Ovary (tissue), 9 donors: ENCODE data around the gene TCFL5. TPM values are rescaled to one million over a fixed set of nuclear protein-coding genes. Genes with fewer than 3 reads are reported as not detected.
A peak's percentile ranks its signal among the peaks of the same experiment; 100 is the strongest.

Source experiments
- DNase-seq, 5 donors: peaks; one replicate each; pipeline ENCODE4 v3.0.0-alpha.2; 2019 to 2020
- H3K27ac ChIP-seq, 2 donors: fragments of 200-600 bp; one replicate each; pipeline versions ENCODE4 v1.5.1 to v1.8.0; 2019 to 2022
- H3K27me3 ChIP-seq: fragments of 200-600 bp; one replicate; pipeline ENCODE4 v1.8.0; 2022
- H3K36me3 ChIP-seq: fragments of 200-600 bp; sonication (generic); one replicate; pipeline ENCODE4 v1.5.1; 2019
- H3K4me1 ChIP-seq: one replicate; pipeline ENCODE4 v1.8.1; 2013; ENCODE audit warnings: mild to moderate bottlenecking, moderate library complexity; ENCODE audit not compliant: insufficient read depth
- H3K4me3 ChIP-seq: fragments of 200-600 bp; sonication (generic); one replicate; pipeline ENCODE4 v1.5.1; 2017
- H3K9me3 ChIP-seq, 2 donors: fragments of 200-600 bp in 1 of 2; sonication (generic) in 1 of 2; one replicate each; pipeline versions ENCODE4 v1.5.1 to v1.8.1; 2013 to 2019; ENCODE audit warnings: mild to moderate bottlenecking in 1 of 2, moderate library complexity in 1 of 2
- CTCF ChIP-seq, 3 donors: fragments of 450-650 bp in 2 of 3; fragments of 200-600 bp in 1 of 3; IDR thresholded peaks; one replicate each; pipeline versions ENCODE4 v1.5.1 to v1.8.0; 2016 to 2022; ENCODE audit warnings: antibody characterized with exemption in 3 of 3, mild to moderate bottlenecking in 1 of 3
- EP300 ChIP-seq: sonication (generic); formaldehyde crosslinking; IDR thresholded peaks from one replicate; pipeline ENCODE4 v1.6.1; 2017; ENCODE audit warnings: antibody characterized with exemption
- POLR2A ChIP-seq: fragments of 450-650 bp; IDR thresholded peaks from one replicate; pipeline ENCODE4 v1.6.1; 2017; ENCODE audit warnings: antibody characterized with exemption, mild to moderate bottlenecking, moderate library complexity
- WGBS, 3 donors: extraction: QIAGEN DNeasy Blood & Tissue Kit in 1 of 3; methylation state at CpG; one replicate each; pipeline versions ENCODE4 v1.1.5 to v1.1.7; 2013 to 2017; 5-methylcytosine and 5-hydroxymethylcytosine counted together
- intact Hi-C, 4 donors: fragments of 100-400 bp; cut with DNase I; formaldehyde crosslinking; loops; one replicate each; pipeline versions ENCODE4 v1.11.0 to v1.15.1; 2022 to 2023
- polyA plus RNA-seq, 2 donors: library from polyadenylated mRNA; stranded (reverse); fragments of 200-250 nt in 1 of 2; fragments of 350-450 nt in 1 of 2; fragmentation: Illumina TruSeq in 1 of 2; extraction: RNeasy Lipid Tissue Mini Kit (QIAGEN cat#74804) in 1 of 2; gene quantifications; one replicate each; pipeline ENCODE4 v1.2.3, GENCODE V29; 2013 to 2014
- total RNA-seq, 7 donors: library from RNA; depleted of rRNA in 2 of 7; stranded (reverse); fragments of >200 nt in 2 of 7; fragmentation: NEBNext Ultra II Directional in 3 of 7; extraction: Animal tissue kit (Norgen Biotek cat#: 25700) in 3 of 7; gene quantifications; one replicate each; pipeline versions ENCODE4 v1.1.0 to v1.2.4, GENCODE V29; 2016 to 2023
- donor health status: DM: no; HTN: no; CAD: no; lungs with moderate emphysema.
- donor health status: DM: no; HTN: no; CAD: no.
- donor health status: Bipolar disorder and iron deficiency.
- donor health status: DM: yes; HTN: yes; CAD: no.
- donor health status: DM: no; HTN: no; CAD: no.
- donor health status: DM: yes; HTN: yes; CAD: no.

TCFL5 gene
- total and polyA plus RNA-seq, 9 donors: 8.1 to 17.9 (median 12.3) TPM

DNA sequence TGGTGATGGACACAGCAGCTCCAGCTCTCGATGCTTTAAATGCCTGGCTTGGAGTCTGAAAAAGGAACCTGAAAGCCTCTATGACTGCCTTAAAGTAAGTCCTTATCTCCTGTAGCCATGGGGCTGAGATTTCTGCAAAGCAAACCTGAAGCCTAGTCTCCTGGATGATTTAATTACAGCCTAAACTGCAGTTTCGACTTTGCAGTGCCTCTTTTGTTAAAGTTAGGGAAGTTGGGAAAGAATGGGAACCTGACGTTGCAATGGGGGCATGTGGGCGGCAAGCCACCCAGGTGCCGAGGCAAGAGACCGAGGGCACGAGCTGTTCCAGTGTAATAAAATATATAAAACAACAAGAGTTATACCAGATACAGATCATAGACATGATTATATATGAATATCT, 11.7 kb upstream of the TCFL5 start:
- no peaks in the 10 kb centered on the region for H3K36me3 ChIP-seq
- WGBS, 3 donors: 48 to 63% (median 58%) methylated on average over 7 of the region's 7 CpGs
- no peaks in the 10 kb centered on the region for H3K27me3 ChIP-seq
- H3K4me1 ChIP-seq: peaks cover 13% of the 10 kb centered on the region
- no peaks in the 10 kb centered on the region for H3K9me3 ChIP-seq
- intact Hi-C loops: loop anchor here in 2 of 4 donors (10.0 kb wide), 1 partner anchor 132 kb away; the partner anchor contains the start of gene BHLHE23 (in 2 of the 2)
- no peak for DNase-seq
- peak overlapping the region in 1 of 2 donors; percentile 0 for H3K27ac ChIP-seq
- TF ChIP-seq POLR2A (no peak), EP300 (no peak), CTCF (IDR thresholded peaks at IDR 0.05) (no peak)
- H3K4me3 ChIP-seq: no peak overlapping the region

GRCh38 chr20:62872862-62873261, 11.2 kb upstream of the TCFL5 start:
- no peak overlapping the region for H3K27ac ChIP-seq
- intact Hi-C loops: loop anchor here in 2 of 4 donors (10.0 kb wide), 1 partner anchor 132 kb away; the partner anchor contains the start of gene BHLHE23 (in 2 of the 2)

DNA sequence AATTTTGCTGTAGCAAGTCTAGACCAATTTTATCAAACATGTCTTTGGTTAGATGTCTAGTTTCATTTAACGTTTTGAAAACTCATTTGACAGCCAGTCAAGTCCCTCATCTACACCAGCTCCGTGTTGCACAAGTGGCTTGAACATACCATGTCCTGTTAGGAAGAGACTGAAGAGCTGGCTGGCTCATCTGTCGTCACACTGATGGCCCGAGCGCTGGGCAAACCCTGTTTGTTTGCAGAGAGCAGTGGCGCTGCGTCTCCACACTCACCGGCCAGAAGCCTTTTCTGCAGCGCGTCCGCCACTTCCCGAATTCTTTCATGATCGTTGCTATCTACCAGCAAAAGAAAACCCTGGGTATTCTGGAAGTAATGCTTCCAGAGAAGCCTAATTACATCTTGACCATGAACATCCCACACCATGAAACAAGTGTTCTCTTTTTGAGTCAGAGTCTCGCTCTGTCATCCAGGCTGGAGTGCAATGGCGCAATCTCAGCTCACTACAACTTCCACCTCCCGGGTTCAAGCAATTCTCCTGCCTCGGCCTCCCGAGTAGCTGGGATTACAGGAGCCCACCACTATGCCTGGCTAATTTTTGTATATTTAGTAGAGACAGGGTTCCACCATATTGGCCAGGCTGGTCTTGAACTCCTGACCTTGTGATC, 10.7 kb upstream of the TCFL5 start:
- no peak for TF ChIP-seq POLR2A
- TF ChIP-seq EP300: no peak
- no peak for TF ChIP-seq CTCF (IDR thresholded peaks at IDR 0.05)

More at GRCh38 chr20:62872862-62873261, 11.2 kb upstream of the TCFL5 start:
- no peak overlapping the region for H3K4me3 ChIP-seq
- H3K36me3 ChIP-seq: no peaks in the 10 kb centered on the region
- no peak for TF ChIP-seq POLR2A
- no peak for TF ChIP-seq EP300
- no peak for TF ChIP-seq CTCF (IDR thresholded peaks at IDR 0.05)
- peaks cover 13% of the 10 kb centered on the region for H3K4me1 ChIP-seq
- DNase-seq: no peak
- 88 to 93% (median 90%) methylated on average over 6 of the region's 6 CpGs for WGBS, 3 donors
- H3K27me3 ChIP-seq: no peaks in the 10 kb centered on the region
- H3K9me3 ChIP-seq: no peaks in the 10 kb centered on the region

GRCh38 chr20:62864207-62864606, 2.6 kb upstream of the TCFL5 start:
- H3K4me3 ChIP-seq: no peak overlapping the region
- TF ChIP-seq POLR2A: no peak
- no peak for TF ChIP-seq CTCF (IDR thresholded peaks at IDR 0.05)
- TF ChIP-seq EP300: no peak
- peaks cover 7% of the 10 kb centered on the region for H3K4me1 ChIP-seq
- intact Hi-C loops: no loop called here
- DNase-seq: no peak
- H3K27ac ChIP-seq: no peak overlapping the region
- no peaks in the 10 kb centered on the region for H3K36me3 ChIP-seq
- no peaks in the 10 kb centered on the region for H3K27me3 ChIP-seq
- WGBS, 3 donors: 91 to 94% (median 91%) methylated on average over 7 of the region's 7 CpGs
- H3K9me3 ChIP-seq: no peaks in the 10 kb centered on the region

More for the DNA sequence above, 10.7 kb upstream of the TCFL5 start:
- intact Hi-C loops: loop anchor here in 2 of 4 donors (10.0 kb wide), 1 partner anchor 132 kb away; the partner anchor contains the start of gene BHLHE23 (in 2 of the 2)
- WGBS, 3 donors: 88% methylated on average over 18 of the region's 18 CpGs
- Histone ChIP-seq H3K27ac (no peak overlapping the region), H3K4me1 (peaks cover 13% of the 10 kb centered on the region), H3K4me3 (no peak overlapping the region), H3K9me3 (no peaks in the 10 kb centered on the region), H3K36me3 (no peaks in the 10 kb centered on the region), H3K27me3 (no peaks in the 10 kb centered on the region)
- no peak for DNase-seq
